IMR-90 (cell line): Measurements from ENCODE around the gene RNH1. TPM values are rescaled to one million over a fixed set of nuclear protein-coding genes. Genes with fewer than 3 reads are reported as not detected.
"Not testable (repeated sequence)": the region's sequence is repeated elsewhere in the genome, so short reads cannot be mapped to it uniquely, and the experiment has no call there.

Experiments used
- ATAC-seq: fragments of 200-7000 bp; cut with Tn5 transposase; 2 replicates; pipeline ENCODE4 v1.9.1; 2020; ENCODE audit warnings: low read depth, mild to moderate bottlenecking, moderate library complexity
- BruUV-seq: library from RNA; stranded (reverse); fragments of 400-500 nt; replicated peaks from 2 replicates; lab custom pipeline; 2021; lab: Mats Ljungman, UMichigan
- CTCF ChIA-PET: fragments of 300-600 bp; formaldehyde crosslinking; extraction: SDS; loops from one replicate; lab custom pipeline; 2021; ENCODE audit warnings: antibody characterized with exemption; lab: Yijun Ruan, JAX
- POLR2A ChIA-PET: fragments of 300-600 bp; sonication (Branson Sonifier 250); formaldehyde crosslinking; loops from one replicate; lab custom pipeline; 2022; ENCODE audit warnings: antibody characterized with exemption; ENCODE audit not compliant: unreplicated experiment; lab: Charles Lee
- DNase-seq: peaks from one replicate; pipeline ENCODE4 v3.0.0; 2013
- H2AFZ ChIP-seq: replicated peaks from 2 replicates; pipeline ENCODE3; 2013; ENCODE audit warnings: low read length, mild to moderate bottlenecking; ENCODE audit not compliant: poor library complexity
- H2AK5ac ChIP-seq: 2 replicates; pipeline ENCODE4 v1.6.1; 2013; ENCODE audit warnings: low read depth, low read length, inconsistent platforms
- H2AK9ac ChIP-seq: replicated peaks from 2 replicates; pipeline ENCODE3; 2013; ENCODE audit warnings: mild to moderate bottlenecking, low read depth, low read length, moderate library complexity; ENCODE audit not compliant: poor library complexity
- H2BK120ac ChIP-seq: 2 replicates; pipeline ENCODE4 v1.6.1; 2013; ENCODE audit warnings: low read depth, low read length, inconsistent platforms
- H2BK15ac ChIP-seq: 3 replicates; pipeline ENCODE4 v1.6.1; 2013; ENCODE audit warnings: low read depth, low read length, inconsistent platforms
- H2BK20ac ChIP-seq: 2 replicates; pipeline ENCODE4 v1.6.1; 2013; ENCODE audit warnings: low read depth, mild to moderate bottlenecking, inconsistent platforms, low read length, moderate library complexity
- H2BK5ac ChIP-seq: 2 replicates; pipeline ENCODE4 v1.6.1; 2013; ENCODE audit warnings: mild to moderate bottlenecking, low read depth, low read length, inconsistent platforms; ENCODE audit not compliant: poor library complexity, severe bottlenecking
- H3K14ac ChIP-seq: replicated peaks from 2 replicates; pipeline ENCODE4 v1.6.1; 2013; ENCODE audit warnings: low read depth, low read length, inconsistent platforms
- H3K18ac ChIP-seq: 2 replicates; pipeline ENCODE4 v1.6.1; 2013; ENCODE audit warnings: low read depth, low read length, control low read depth
- H3K23ac ChIP-seq: 2 replicates; pipeline ENCODE4 v1.6.1; 2013; ENCODE audit warnings: low read depth, low read length, inconsistent platforms
- H3K27ac ChIP-seq: 2 replicates; pipeline ENCODE4 v1.5.1; 2013; ENCODE audit warnings: mild to moderate bottlenecking, control low read depth, low read length; ENCODE audit not compliant: insufficient read depth
- H3K27me3 ChIP-seq: 2 replicates; pipeline ENCODE4 v1.6.1; 2013; ENCODE audit warnings: low read length; ENCODE audit not compliant: control insufficient read depth, insufficient read depth
- H3K36me3 ChIP-seq: 2 replicates; pipeline ENCODE4 v1.6.1; 2013; ENCODE audit warnings: low read length, mixed read lengths; ENCODE audit not compliant: control insufficient read depth, insufficient read depth
- H3K4ac ChIP-seq: 2 replicates; pipeline ENCODE4 v1.6.1; 2013; ENCODE audit warnings: low read depth, low read length, inconsistent platforms
- H3K4me1 ChIP-seq: 2 replicates; pipeline ENCODE4 v1.6.1; 2013; ENCODE audit warnings: low read length, mixed read lengths; ENCODE audit not compliant: control insufficient read depth, insufficient read depth
- H3K4me2 ChIP-seq: 2 replicates; pipeline ENCODE4 v1.6.1; 2013; ENCODE audit warnings: low read depth, mild to moderate bottlenecking, control low read depth, low read length, moderate library complexity
- H3K4me3 ChIP-seq: 2 replicates; pipeline ENCODE4 v1.5.1; 2013; ENCODE audit warnings: low read depth, mild to moderate bottlenecking, control low read depth, low read length, moderate library complexity; ENCODE audit not compliant: insufficient read depth
- H3K56ac ChIP-seq: 2 replicates; pipeline ENCODE4 v1.6.1; 2013; ENCODE audit warnings: low read length, inconsistent platforms; ENCODE audit not compliant: insufficient read depth; ENCODE audit errors: extremely low read depth
- H3K79me1 ChIP-seq, 2 experiments: 2 replicates each; pipeline ENCODE4 v1.6.1; 2013; ENCODE audit warnings: low read length in 2 of 2, inconsistent platforms in 1 of 2, low read depth in 1 of 2
- H3K9ac ChIP-seq: 2 replicates; pipeline ENCODE4 v1.6.1; 2013; ENCODE audit warnings: low read depth, low read length, control low read depth
- H3K9me1 ChIP-seq: 2 replicates; pipeline ENCODE4 v1.6.1; 2013; ENCODE audit warnings: low read length, inconsistent platforms; ENCODE audit not compliant: insufficient read depth
- H3K9me3 ChIP-seq: 2 replicates; pipeline ENCODE4 v1.6.1; 2013; ENCODE audit warnings: low read length; ENCODE audit not compliant: control insufficient read depth, insufficient read depth
- H4K20me1 ChIP-seq: 2 replicates; pipeline ENCODE4 v1.6.1; 2013; ENCODE audit warnings: low read length, inconsistent platforms; ENCODE audit not compliant: insufficient read depth
- H4K5ac ChIP-seq: 2 replicates; pipeline ENCODE4 v1.6.1; 2013; ENCODE audit warnings: mild to moderate bottlenecking, low read depth, low read length, control low read depth
- H4K8ac ChIP-seq, 2 experiments: 2 replicates each; pipeline ENCODE4 v1.6.1; 2013; ENCODE audit warnings: low read depth in 2 of 2, low read length in 2 of 2, control low read depth in 1 of 2, inconsistent platforms in 1 of 2
- H4K91ac ChIP-seq: 2 replicates; pipeline ENCODE4 v1.6.1; 2013; ENCODE audit warnings: low read depth, low read length, inconsistent platforms; ENCODE audit not compliant: insufficient read depth
- CTCF ChIP-seq: conservative IDR thresholded peaks from 2 replicates; pipeline ENCODE4 v1.5.1; 2012; ENCODE audit warnings: mild to moderate bottlenecking, low read depth, low read length, improper control_type of control experiment
- WGBS, 2 experiments: methylation state at CpG; one replicate each; pipeline versions ENCODE4 v1.1.5 to v1.1.7; 2013; ENCODE audit warnings: missing lambda C conversion rate in 2 of 2; ENCODE audit not compliant: insufficient read length in 1 of 2; ENCODE audit errors: extremely low coverage in 2 of 2; 5-methylcytosine and 5-hydroxymethylcytosine counted together
- dilution Hi-C: fragments of 300-500 bp; cut with HindIII; formaldehyde crosslinking; loops from one replicate; pipeline ENCODE4 v1.14.3; 2018; ENCODE audit warnings: low sequenced_read_pairs; ENCODE audit not compliant: unreplicated experiment
- in situ Hi-C: fragments of 300-500 bp; cut with MboI; formaldehyde crosslinking; loops from 3 replicates; pipeline ENCODE4 v1.14.3; 2019; ENCODE audit warnings: low sequenced_read_pairs, inconsistent platforms, mixed read lengths
- intact Hi-C: fragments of 100-400 bp; cut with micrococcal nuclease; formaldehyde crosslinking; loops from 2 replicates; pipeline ENCODE4 v1.10.0; 2022
- polyA plus RNA-seq, 3 experiments: library from polyadenylated mRNA; depleted of rRNA; stranded (reverse); fragments of >200 nt; gene quantifications; 2 replicates each; pipeline ENCODE4 v1.2.3, GENCODE V29; 2012; ENCODE audit warnings: low replicate concordance in 1 of 3
- total RNA-seq: library from RNA; depleted of rRNA; stranded (reverse); fragments of >200 nt; gene quantifications from 2 replicates; pipeline ENCODE4 v1.2.3, GENCODE V29; 2012

RNH1 gene
- total and polyA plus RNA-seq, 2 of the 4 experiments (the other 2 are of a cell fraction), result 138 to 247 TPM

GRCh38 chr11:518463-519202, 11.6 kb upstream of the RNH1 start (continued):
- peak; percentile 100; the same call in 1 of the 2 replicates for TF ChIP-seq CTCF

- H3K9ac ChIP-seq, BruUV-seq, H3K4me3 ChIP-seq, H3K79me1 ChIP-seq, H2AFZ ChIP-seq, H2AK9ac ChIP-seq, H2AK5ac ChIP-seq, ATAC-seq, H3K4me1 ChIP-seq, H3K4me2 ChIP-seq, H3K9me3 ChIP-seq, CTCF ChIA-PET, H3K9me1 ChIP-seq, H3K14ac ChIP-seq, DNase-seq, in situ Hi-C loops, H4K91ac ChIP-seq, H4K20me1 ChIP-seq, H3K4ac ChIP-seq, H4K5ac ChIP-seq, H2BK20ac ChIP-seq, H3K56ac ChIP-seq, dilution Hi-C loops, H3K18ac ChIP-seq, H3K23ac ChIP-seq, H4K8ac ChIP-seq, H2BK5ac ChIP-seq, H3K27me3 ChIP-seq, H2BK120ac ChIP-seq, H2BK15ac ChIP-seq, H3K27ac ChIP-seq: not testable (repeated sequence)
- peaks cover 12% of the 10 kb centered on the region for H3K36me3 ChIP-seq
- WGBS, 2 experiments, result 98% methylated on average over 12 of the region's 43 CpGs; no CpG with 5 or more reads in 1 of the 2 experiments
- intact Hi-C loops, result loop anchor here (5.0 kb wide), 1 partner anchor 310 kb away; the partner anchor contains the start of genes BET1L and RIC8A
- POLR2A ChIA-PET, result interaction anchor here (0.7 kb wide), 1 partner anchor 63 kb away, joined by 10 read pairs; no protein-coding TSS in a partner anchor
Observed at GRCh38 chr11:516918-517685, 10.1 kb upstream of the RNH1 start.
